Measurements from ENCODE around the gene AK1.

- no peak for TF ChIP-seq NRF1 (IDR thresholded peaks at IDR 0.05; ENCODE audit: low read depth, low read length)
- TF ChIP-seq POLR2AphosphoS5 (IDR thresholded peaks at IDR 0.05; ENCODE audit: low read depth, low read length): no peak
- TF ChIP-seq CTCF (IDR thresholded peaks at IDR 0.05): no peak
- TF ChIP-seq RXRA (IDR thresholded peaks at IDR 0.05; ENCODE audit: borderline replicate concordance, low read depth): no peak
These were observed 14.3 kb downstream of the AK1 start for GRCh38 chr9:127863191-127863621.
